Central memory CD4-positive, alpha-beta T cell (primary cell): Measurements from ENCODE around the gene ALOX12.

ENCODE experiments used
- DNase-seq: peaks from one replicate; pipeline ENCODE4 v3.0.0; 2022

Gene ALOX12

GRCh38 chr17:7002288-7003047, 6.6 kb downstream of the ALOX12 start:
- DNase-seq = no peak

GRCh38 chr17:7003745-7004144, 7.9 kb downstream of the ALOX12 start:
- no peak for DNase-seq

- DNase-seq = peak; percentile 71
Observed at GRCh38 chr17:7004398-7005253, 8.8 kb downstream of the ALOX12 start.

- DNase-seq = no peak
Observed at GRCh38 chr17:7005716-7006115, 9.9 kb downstream of the ALOX12 start.

GRCh38 chr17:7007143-7007542, 11.3 kb downstream of the ALOX12 start:
- DNase-seq = no peak

GRCh38 chr17:7010523-7010922, 14.7 kb downstream of the ALOX12 start:
- DNase-seq = no peak

GRCh38 chr17:7011415-7011814, 15.6 kb downstream of the ALOX12 start:
- DNase-seq = no peak

- no peak for DNase-seq
Observed at GRCh38 chr17:7011942-7012254, 16.0 kb downstream of the ALOX12 start.

GRCh38 chr17:7014261-7014994, 18.6 kb downstream of the ALOX12 start:
- DNase-seq = peak; percentile 98

- peak; percentile 89 for DNase-seq
Observed at GRCh38 chr17:7014995-7015958, 19.4 kb downstream of the ALOX12 start.

GRCh38 chr17:7016418-7016817, 20.6 kb downstream of the ALOX12 start:
- DNase-seq = no peak

- no peak for DNase-seq
Observed at GRCh38 chr17:7016886-7017826, 21.3 kb downstream of the ALOX12 start.

GRCh38 chr17:7017827-7018200, 22.0 kb downstream of the ALOX12 start:
- DNase-seq = no peak

- DNase-seq = no peak
Observed at GRCh38 chr17:7018331-7018964, 22.6 kb downstream of the ALOX12 start.

GRCh38 chr17:7019367-7019766, 23.5 kb downstream of the ALOX12 start:
- DNase-seq = no peak

GRCh38 chr17:7019839-7020519, 24.1 kb downstream of the ALOX12 start:
- DNase-seq = no peak

- DNase-seq = no peak
Observed at GRCh38 chr17:7020894-7021664, 25.2 kb downstream of the ALOX12 start.

- peak; percentile 69 for DNase-seq
Observed at GRCh38 chr17:7021993-7022778, 26.3 kb downstream of the ALOX12 start.
